Measurements from ENCODE around the gene TMPRSS11A. TPM values are rescaled to one million over a fixed set of nuclear protein-coding genes. Genes with fewer than 3 reads are reported as not detected.

The TMPRSS11A gene
- polyA plus RNA-seq, 1 experiment, result not detected

GRCh38 chr4:67874986-67875385 is 88.3 kb downstream of the TMPRSS11A start:
- no peak for DNase-seq (ENCODE audit: low read depth)
- ChIA-PET POLR2A (no interaction called here), CTCF (interaction anchor here (1.0 to 1.2 kb wide), 2 partner anchors 36 to 301 kb away, joined by 5 read pairs; no protein-coding TSS in a partner anchor)
- H3K36me3 ChIP-seq (ENCODE audit: control insufficient read depth, insufficient read depth, low read length), result no peaks in the 10 kb centered on the region
- TF ChIP-seq CTCF (IDR thresholded peaks at IDR 0.05; ENCODE audit: insufficient read depth, low read depth, low read length), result no peak
- H3K27me3 ChIP-seq (ENCODE audit: control insufficient read depth, insufficient read depth, low read length), result no peaks in the 10 kb centered on the region
- H3K4me3 ChIP-seq (ENCODE audit: low read depth, low read length), result no peak overlapping the region

GRCh38 chr4:67873116-67873515 is 90.2 kb downstream of the TMPRSS11A start:
- ChIA-PET CTCF (interaction anchor here (1.1 kb wide), 1 partner anchor 116 kb away, joined by 3 read pairs; no protein-coding TSS in a partner anchor), POLR2A (no interaction called here)
- DNase-seq (ENCODE audit: low read depth), result no peak
- H3K4me3 ChIP-seq (ENCODE audit: low read depth, low read length), result no peak overlapping the region
- H3K36me3 ChIP-seq (ENCODE audit: control insufficient read depth, insufficient read depth, low read length), result no peaks in the 10 kb centered on the region
- TF ChIP-seq CTCF (IDR thresholded peaks at IDR 0.05; ENCODE audit: insufficient read depth, low read depth, low read length), result no peak
- no peaks in the 10 kb centered on the region for H3K27me3 ChIP-seq (ENCODE audit: control insufficient read depth, insufficient read depth, low read length)

DNA sequence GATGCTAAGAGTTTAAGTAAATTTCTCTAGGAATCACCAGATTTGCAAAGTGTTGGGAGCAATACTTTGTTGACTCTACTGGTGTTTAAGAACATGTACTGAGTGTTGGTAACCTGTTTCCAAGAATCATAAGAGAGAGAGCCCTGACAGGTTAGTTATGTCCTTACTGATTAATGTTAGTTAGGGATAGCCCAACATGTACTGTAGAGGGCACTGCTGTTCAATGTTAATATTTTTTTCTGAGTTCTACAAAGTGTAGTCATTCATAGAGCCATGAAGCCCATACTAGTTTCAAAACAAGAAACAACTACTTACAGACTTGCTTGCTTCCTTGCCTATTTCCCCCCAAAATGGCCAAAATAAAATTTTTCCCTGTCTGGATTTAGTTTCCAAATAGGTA is 91.4 kb downstream of the TMPRSS11A start:
- POLR2A ChIA-PET, result no interaction called here
- no peaks in the 10 kb centered on the region for H3K27me3 ChIP-seq (ENCODE audit: control insufficient read depth, insufficient read depth, low read length)
- TF ChIP-seq CTCF (IDR thresholded peaks at IDR 0.05; ENCODE audit: insufficient read depth, low read depth, low read length), result peak; percentile 61
- DNase-seq (ENCODE audit: low read depth), result no peak
- H3K4me3 ChIP-seq (ENCODE audit: low read depth, low read length), result no peak overlapping the region
- CTCF ChIA-PET, result interaction anchor here (1.5 to 1.7 kb wide), 2 partner anchors 39 to 304 kb away, joined by 6 to 23 read pairs; no protein-coding TSS in a partner anchor
- no peaks in the 10 kb centered on the region for H3K36me3 ChIP-seq (ENCODE audit: control insufficient read depth, insufficient read depth, low read length)

- H3K36me3 ChIP-seq (ENCODE audit: control insufficient read depth, insufficient read depth, low read length), result no peaks in the 10 kb centered on the region
- TF ChIP-seq CTCF (IDR thresholded peaks at IDR 0.05; ENCODE audit: insufficient read depth, low read depth, low read length), result no peak
- H3K4me3 ChIP-seq (ENCODE audit: low read depth, low read length), result no peak overlapping the region
- CTCF ChIA-PET, result interaction anchor here (1.0 to 2.0 kb wide), 2 partner anchors 23 to 306 kb away, joined by 3 to 7 read pairs; no protein-coding TSS in a partner anchor
- POLR2A ChIA-PET, result no interaction called here
- no peak for DNase-seq (ENCODE audit: low read depth)
- no peaks in the 10 kb centered on the region for H3K27me3 ChIP-seq (ENCODE audit: control insufficient read depth, insufficient read depth, low read length)
Observed at GRCh38 chr4:67869580-67870190, 93.6 kb downstream of the TMPRSS11A start.

- H3K4me3 ChIP-seq (ENCODE audit: low read depth, low read length), result no peak overlapping the region
- CTCF ChIA-PET, result no interaction called here
- no peaks in the 10 kb centered on the region; the same call in 1 of the 2 replicates for H3K27me3 ChIP-seq (ENCODE audit: control insufficient read depth, insufficient read depth, low read length)
- no peaks in the 10 kb centered on the region for H3K36me3 ChIP-seq (ENCODE audit: control insufficient read depth, insufficient read depth, low read length)
- no peak for TF ChIP-seq CTCF (IDR thresholded peaks at IDR 0.05; ENCODE audit: insufficient read depth, low read depth, low read length)
- no peak for DNase-seq (ENCODE audit: low read depth)
- POLR2A ChIA-PET, result no interaction called here
Observed at GRCh38 chr4:67861513-67861912, 101.8 kb downstream of the TMPRSS11A start.

Small RNA genes lying within 50 kb of the gene (small RNA-seq; reads per million reads assigned to genes)
- not detected for gene RNU6-95P (ENCODE audit: insufficient read length, low read depth, low replicate concordance)

Other genes starting within 250 kb of the TMPRSS11A start
- not detected in 2 replicates for gene GNRHR, start 209.1 kb downstream of the TMPRSS11A start, polyA plus RNA-seq (2011; rRNA removed)
- gene TMPRSS11D, start 79.5 kb downstream of the TMPRSS11A start, polyA plus RNA-seq (2011; rRNA removed), result not detected in 2 replicates
- not detected in 2 replicates for gene TMPRSS11F, start 166.4 kb upstream of the TMPRSS11A start, polyA plus RNA-seq (2011; rRNA removed)